ENCODE results near the gene PRG3.
"Not testable (repeated sequence)": the region's sequence is repeated elsewhere in the genome, so short reads cannot be mapped to it uniquely, and the experiment has no call there.

Gene PRG3

GRCh38 chr11:57358991-57359390, 22.0 kb downstream of the PRG3 start:
- FAIRE-seq: no peak

- FAIRE-seq: no peak
Measured at GRCh38 chr11:57358543-57358961, 22.4 kb downstream of the PRG3 start.

- FAIRE-seq: no peak
Measured at GRCh38 chr11:57357856-57358255, 23.1 kb downstream of the PRG3 start.

GRCh38 chr11:57357310-57357709, 23.6 kb downstream of the PRG3 start:
- FAIRE-seq: no peak

GRCh38 chr11:57356268-57356667, 24.7 kb downstream of the PRG3 start:
- no peak for FAIRE-seq

GRCh38 chr11:57354699-57355098, 26.3 kb downstream of the PRG3 start:
- no peak for FAIRE-seq

DNA sequence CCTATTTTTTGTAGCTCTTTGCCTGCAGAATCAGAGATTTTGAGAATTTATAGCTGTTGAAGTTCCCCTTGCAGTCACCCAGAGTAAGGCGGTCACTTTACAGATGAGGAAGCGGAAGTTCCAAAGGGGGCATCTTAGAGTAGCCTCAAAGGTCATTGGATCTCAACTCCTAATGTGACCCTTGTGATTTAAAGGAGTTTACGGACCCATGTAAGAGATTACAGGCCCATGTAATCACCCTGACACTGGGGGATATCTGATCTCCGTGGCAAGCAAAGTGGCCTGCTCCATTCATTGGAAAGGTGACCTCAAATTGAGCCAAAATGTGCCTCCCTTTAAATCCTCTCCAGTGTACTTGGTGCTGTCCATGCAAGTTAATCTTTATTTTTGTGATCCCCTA, 27.1 kb downstream of the PRG3 start:
- FAIRE-seq: no peak

DNA sequence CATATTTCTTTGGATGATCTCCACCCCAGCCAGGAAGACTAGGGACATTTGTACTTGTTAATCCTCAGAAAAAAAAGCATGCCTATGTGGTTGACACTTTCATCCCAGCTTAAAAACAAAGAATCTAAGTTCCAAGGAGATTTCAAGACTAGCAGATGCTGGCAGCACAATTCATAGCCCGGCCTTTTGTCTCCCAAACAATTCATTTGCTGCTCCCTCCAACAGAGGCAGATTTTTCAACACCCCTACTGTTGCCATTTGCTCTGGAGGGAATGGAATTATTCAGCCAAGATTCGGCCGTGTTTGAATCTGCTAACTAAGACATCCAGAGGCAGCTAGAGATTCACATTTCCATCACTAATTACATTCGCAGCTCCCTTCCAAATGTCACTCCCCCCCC, 27.5 kb downstream of the PRG3 start:
- FAIRE-seq: no peak

- no peak for FAIRE-seq
Measured at GRCh38 chr11:57353036-57353435, 27.9 kb downstream of the PRG3 start.

- no peak for FAIRE-seq
Measured at GRCh38 chr11:57349491-57350274, 31.3 kb downstream of the PRG3 start.

- FAIRE-seq: no peak
Measured at GRCh38 chr11:57348636-57349313, 32.2 kb downstream of the PRG3 start.

DNA sequence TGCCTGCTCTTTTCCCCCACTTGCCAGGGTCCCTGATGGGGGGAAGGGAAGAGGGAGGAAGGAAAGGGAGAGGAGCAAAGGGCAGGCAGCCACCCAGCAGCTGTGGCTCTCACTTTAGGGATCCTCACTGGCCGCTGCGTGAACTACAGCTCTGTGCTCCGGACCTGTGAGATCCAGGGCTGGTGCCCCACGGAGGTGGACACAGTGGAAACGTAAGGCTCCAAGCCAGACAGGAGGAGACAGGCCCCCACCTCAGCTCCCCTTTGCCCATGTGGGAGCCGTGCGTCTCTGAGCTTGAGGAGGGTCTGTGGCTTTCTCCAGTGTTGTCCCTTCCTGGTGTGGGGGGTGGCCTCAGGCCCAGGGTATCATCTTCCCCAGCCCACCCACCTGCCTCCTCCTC, 32.9 kb downstream of the PRG3 start:
- FAIRE-seq: no peak

DNA sequence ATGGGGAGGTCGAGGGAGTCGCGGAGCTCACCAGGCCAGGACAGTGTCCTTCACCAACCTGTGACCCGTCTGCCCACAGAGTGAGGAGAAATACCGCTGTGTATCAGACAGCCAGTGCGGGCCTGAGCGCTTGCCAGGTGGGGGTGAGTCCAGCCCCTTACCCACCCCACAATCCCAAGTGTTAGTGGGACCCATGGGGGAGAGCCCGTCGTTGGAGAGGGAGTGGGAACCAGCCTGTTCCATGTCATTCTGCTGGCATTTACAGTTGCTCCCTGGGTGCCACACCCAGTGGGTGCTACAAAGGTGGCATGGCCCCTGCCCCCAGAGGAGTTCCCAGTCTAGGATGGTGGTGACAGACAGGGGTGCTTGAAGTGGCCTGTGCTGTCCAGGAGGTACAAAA, 33.6 kb downstream of the PRG3 start:
- no peak for FAIRE-seq

GRCh38 chr11:57345555-57346211, 35.3 kb downstream of the PRG3 start:
- no peak for FAIRE-seq

DNA sequence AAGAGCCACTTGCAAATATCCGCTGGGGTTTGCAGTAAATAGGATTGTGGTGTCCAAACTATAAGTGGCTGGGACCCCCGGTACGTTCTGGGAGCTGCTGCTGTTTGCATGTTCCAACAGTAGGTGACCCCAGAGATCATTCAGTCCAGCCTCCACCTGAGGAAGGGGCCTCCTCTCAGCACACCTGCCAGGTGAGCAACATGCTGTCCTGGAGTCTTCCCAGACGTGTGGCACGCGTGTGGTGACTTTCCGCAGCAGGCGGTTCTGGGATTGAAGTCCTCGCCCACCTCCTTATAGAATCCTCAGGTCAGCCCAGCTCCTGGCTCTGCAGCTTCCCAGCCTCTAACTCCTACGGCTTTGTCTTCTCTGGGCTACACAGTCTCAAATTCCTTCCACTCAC, 36.1 kb downstream of the PRG3 start:
- no peak for FAIRE-seq

- no peak for FAIRE-seq
Measured at GRCh38 chr11:57343825-57344224, 37.1 kb downstream of the PRG3 start.

GRCh38 chr11:57342702-57343101, 38.2 kb downstream of the PRG3 start:
- FAIRE-seq: no peak

GRCh38 chr11:57341250-57341808, 39.6 kb downstream of the PRG3 start:
- no peak for FAIRE-seq

GRCh38 chr11:57340039-57340615, 40.8 kb downstream of the PRG3 start:
- FAIRE-seq: no peak

DNA sequence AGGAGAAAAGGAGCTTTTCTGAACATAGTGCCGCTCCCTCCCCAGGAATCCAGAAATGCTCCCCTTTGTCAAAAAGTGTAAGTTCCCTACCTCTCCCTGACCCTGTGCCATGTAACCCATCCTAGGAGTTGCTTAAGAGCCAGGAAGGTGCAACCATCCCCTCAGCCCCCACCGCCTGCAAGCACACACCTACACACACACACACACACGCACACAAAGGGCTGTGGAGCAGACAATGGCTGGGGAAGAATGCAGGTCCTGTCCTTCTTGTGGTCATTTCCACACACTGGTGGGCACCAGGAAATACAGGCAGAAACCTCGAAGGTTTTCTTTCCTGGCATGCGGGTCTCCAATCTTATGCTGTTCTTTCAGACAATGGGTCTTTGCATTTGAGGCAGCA, 41.6 kb downstream of the PRG3 start:
- no peak for FAIRE-seq

DNA sequence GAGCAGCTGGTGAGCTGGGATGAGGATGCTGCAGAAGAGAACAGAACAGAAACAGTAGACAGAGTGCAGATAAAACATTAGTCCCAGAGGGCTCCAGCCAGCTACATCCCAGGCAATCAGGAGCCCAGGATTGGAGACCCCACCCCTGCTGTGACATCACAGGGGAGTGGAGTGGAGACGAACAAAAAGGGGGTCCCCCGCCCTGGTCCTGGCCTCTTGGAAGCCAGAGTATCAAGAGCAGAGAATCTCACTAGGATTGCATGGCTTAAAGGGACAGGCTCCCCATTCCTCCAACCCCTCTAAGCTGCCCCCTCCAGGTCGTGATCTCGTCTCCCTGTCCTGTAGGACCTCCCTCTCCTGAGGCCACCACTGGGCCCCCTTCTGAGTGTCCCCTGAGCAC, 42.8 kb downstream of the PRG3 start, which contains the start of gene P2RX3:
P2RX3 (plus strand) TSS at position 211 of the 400 bp plus-strand sequence. CDS start 199 bp downstream, outside the sequence.
- FAIRE-seq: no peak

DNA sequence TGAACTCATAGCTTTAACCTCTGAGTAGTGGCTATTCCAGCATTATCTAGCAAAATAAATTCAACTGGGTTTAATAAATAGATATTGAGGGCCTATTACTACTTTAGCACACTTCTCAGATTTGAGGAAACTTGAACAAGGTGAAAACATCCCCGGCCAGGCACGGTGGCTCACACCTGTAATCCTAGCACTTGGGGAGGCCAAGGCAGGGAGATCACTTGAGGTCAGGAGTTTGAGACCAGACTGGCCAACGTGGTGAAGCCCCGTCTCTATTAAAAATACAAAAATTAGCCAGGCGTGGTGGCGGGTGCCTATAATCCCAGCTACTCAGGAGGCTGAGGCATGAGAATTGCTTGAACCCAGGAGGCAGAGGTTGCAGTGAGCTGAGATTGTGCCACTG, 44.1 kb downstream of the PRG3 start:
- FAIRE-seq: not testable (repeated sequence)

DNA sequence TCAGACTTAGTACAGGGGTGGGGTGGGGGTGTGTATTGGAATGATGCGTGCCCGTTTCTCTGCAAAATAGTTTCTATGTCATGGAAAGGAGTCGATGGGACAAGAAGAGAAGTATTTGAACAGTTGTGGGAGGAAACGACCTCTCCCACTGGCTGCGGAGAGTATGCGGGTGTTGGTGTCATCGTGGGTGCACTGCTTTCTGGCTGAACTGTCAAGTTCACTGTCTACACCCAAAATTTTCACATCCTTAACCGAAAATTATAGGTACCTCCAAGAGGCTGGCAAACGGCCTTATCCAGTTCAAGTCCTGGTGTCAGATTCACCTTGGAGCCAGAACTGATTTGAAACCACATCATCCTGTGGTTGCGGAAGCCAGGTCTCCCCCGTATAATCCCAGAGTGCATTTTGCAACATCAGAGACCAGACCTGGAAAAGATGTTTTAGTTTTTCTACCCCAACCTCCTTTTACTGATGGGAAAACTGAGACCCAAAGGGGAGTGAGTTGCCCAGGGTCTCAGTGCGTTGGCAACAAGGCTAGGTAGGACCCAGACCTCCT, 44.8 kb downstream of the PRG3 start:
- no peak for FAIRE-seq
